HL-60 (cell line): Measurements from ENCODE around the gene LRRC4C.

Source experiments
- DNase-seq, 2 experiments: peaks; one replicate each; pipeline ENCODE4 v3.0.0-alpha.2; 2010 to 2020; ENCODE audit warnings: low read depth in 1 of 2, low spot score in 1 of 2
- H3K27ac ChIP-seq: fragments of 250-450 bp; sonication (Bioruptor Pico); replicated peaks from 2 replicates; pipeline ENCODE4 v1.5.1; 2020; ENCODE audit warnings: mild to moderate bottlenecking, moderate library complexity
- H3K27me3 ChIP-seq: fragments of 250-450 bp; sonication (Bioruptor Pico); 2 replicates; pipeline ENCODE4 v1.5.1; 2021; ENCODE audit warnings: mild to moderate bottlenecking, moderate library complexity; ENCODE audit not compliant: insufficient read depth, poor library complexity, severe bottlenecking
- H3K4me3 ChIP-seq: replicated peaks from 2 replicates; pipeline ENCODE4 v1.5.1; 2011; ENCODE audit warnings: mild to moderate bottlenecking, control low read depth, low read length; ENCODE audit not compliant: insufficient read depth
- CTCF ChIP-seq: IDR thresholded peaks from one replicate; pipeline ENCODE4 v1.5.1; 2011; ENCODE audit warnings: low read length, control low read depth, inconsistent platforms; ENCODE audit not compliant: insufficient read depth
- GABPA ChIP-seq: IDR thresholded peaks from 2 replicates; pipeline ENCODE4 v1.6.1; 2012; ENCODE audit warnings: low read depth
- POLR2AphosphoS5 ChIP-seq: IDR thresholded peaks from 2 replicates; pipeline ENCODE4 v1.6.1; 2012; ENCODE audit warnings: low read depth
- SPI1 ChIP-seq: IDR thresholded peaks from 2 replicates; pipeline ENCODE4 v1.6.1; 2012; ENCODE audit warnings: low read depth, mild to moderate bottlenecking, borderline replicate concordance
- TF ChIP-seq, protein P1 (sequence below): IDR thresholded peaks from 2 replicates; pipeline ENCODE4 v1.6.1; 2012; ENCODE audit warnings: low read depth; ENCODE audit not compliant: insufficient replicate concordance

The LRRC4C gene

DNA sequence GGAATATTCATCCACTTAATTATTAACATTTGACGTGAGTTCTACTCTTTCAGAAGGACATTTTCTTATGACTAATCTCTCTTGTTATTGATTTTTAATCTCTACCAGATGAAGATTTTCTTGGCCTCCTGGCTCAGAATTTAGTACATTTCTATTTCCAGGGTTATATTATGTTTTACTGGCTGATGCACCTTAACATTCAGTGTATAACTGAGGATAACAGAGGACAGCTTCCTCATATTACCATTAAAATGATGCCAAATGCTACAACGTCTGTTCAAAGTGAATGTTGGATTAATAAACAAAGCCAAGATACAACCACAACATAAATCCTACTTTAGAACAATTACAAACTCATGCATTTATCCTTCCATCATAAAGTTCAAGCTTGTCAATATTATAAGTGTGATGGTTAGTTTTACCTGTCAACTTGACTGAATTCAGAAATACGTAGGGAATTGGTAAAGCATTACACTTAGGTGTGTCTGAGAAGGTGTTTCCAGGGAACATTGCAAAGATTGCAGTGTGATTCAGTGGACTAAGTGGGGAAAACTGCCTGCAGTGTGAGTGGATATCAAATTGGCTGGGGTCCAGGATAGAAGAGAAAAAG is 485.2 kb downstream of the LRRC4C start:
- no peak overlapping the region for H3K4me3 ChIP-seq
- H3K27me3 ChIP-seq: no peaks in the 10 kb centered on the region
- no peak overlapping the region for H3K27ac ChIP-seq
- TF ChIP-seq SPI1: no peak
- TF ChIP-seq, protein P1, sequence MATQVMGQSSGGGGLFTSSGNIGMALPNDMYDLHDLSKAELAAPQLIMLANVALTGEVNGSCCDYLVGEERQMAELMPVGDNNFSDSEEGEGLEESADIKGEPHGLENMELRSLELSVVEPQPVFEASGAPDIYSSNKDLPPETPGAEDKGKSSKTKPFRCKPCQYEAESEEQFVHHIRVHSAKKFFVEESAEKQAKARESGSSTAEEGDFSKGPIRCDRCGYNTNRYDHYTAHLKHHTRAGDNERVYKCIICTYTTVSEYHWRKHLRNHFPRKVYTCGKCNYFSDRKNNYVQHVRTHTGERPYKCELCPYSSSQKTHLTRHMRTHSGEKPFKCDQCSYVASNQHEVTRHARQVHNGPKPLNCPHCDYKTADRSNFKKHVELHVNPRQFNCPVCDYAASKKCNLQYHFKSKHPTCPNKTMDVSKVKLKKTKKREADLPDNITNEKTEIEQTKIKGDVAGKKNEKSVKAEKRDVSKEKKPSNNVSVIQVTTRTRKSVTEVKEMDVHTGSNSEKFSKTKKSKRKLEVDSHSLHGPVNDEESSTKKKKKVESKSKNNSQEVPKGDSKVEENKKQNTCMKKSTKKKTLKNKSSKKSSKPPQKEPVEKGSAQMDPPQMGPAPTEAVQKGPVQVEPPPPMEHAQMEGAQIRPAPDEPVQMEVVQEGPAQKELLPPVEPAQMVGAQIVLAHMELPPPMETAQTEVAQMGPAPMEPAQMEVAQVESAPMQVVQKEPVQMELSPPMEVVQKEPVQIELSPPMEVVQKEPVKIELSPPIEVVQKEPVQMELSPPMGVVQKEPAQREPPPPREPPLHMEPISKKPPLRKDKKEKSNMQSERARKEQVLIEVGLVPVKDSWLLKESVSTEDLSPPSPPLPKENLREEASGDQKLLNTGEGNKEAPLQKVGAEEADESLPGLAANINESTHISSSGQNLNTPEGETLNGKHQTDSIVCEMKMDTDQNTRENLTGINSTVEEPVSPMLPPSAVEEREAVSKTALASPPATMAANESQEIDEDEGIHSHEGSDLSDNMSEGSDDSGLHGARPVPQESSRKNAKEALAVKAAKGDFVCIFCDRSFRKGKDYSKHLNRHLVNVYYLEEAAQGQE: no peak
- no peak for TF ChIP-seq CTCF
- no peak for TF ChIP-seq GABPA
- TF ChIP-seq POLR2AphosphoS5: no peak
- DNase-seq: no peak

GRCh38 chr11:40958707-40959106 is 500.7 kb downstream of the LRRC4C start:
- Histone ChIP-seq H3K27me3 (no peaks in the 10 kb centered on the region), H3K4me3 (no peak overlapping the region), H3K27ac (no peak overlapping the region)
- TF ChIP-seq CTCF (no peak), SPI1 (no peak), POLR2AphosphoS5 (no peak), GABPA (no peak)
- TF ChIP-seq, protein P1: no peak
- no peak for DNase-seq

DNA sequence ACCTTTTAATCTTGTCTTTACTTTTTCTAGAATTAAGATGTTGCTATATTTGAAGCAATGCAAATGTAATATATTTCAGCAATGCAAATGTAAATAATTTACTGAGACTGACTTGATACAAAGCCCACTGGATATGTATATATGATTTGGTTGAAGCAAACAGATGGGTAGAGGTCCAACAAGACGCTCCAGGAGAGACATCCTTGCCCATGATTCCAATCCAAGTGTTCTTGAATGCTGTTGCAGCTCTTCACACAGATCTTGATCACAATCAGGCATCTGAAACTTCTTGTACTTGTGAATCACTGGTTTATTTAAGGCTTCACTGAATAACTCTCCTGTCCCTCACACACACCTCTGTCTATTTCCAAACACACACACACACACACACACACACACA is 507.0 kb downstream of the LRRC4C start:
- no peak for DNase-seq
- TF ChIP-seq CTCF: no peak
- TF ChIP-seq, protein P1: no peak
- no peak for TF ChIP-seq GABPA
- TF ChIP-seq POLR2AphosphoS5: no peak
- TF ChIP-seq SPI1: no peak
- Histone ChIP-seq H3K27ac (no peak overlapping the region), H3K4me3 (no peak overlapping the region), H3K27me3 (no peaks in the 10 kb centered on the region)
